Choroid plexus epithelial cell (primary cell): ENCODE data around the gene IGFBP2.
A peak's percentile ranks its signal among the peaks of the same experiment; 100 is the strongest.

ENCODE experiments used
- DNase-seq: peaks from one replicate; pipeline ENCODE4 v3.0.0-alpha.2; 2010; ENCODE audit warnings: low read depth
- H3K4me3 ChIP-seq: 2 replicates; pipeline ENCODE4 v1.5.1; 2011; ENCODE audit warnings: low read depth, mild to moderate bottlenecking, control low read depth, low read length, moderate library complexity
- CTCF ChIP-seq: conservative IDR thresholded peaks from 2 replicates; pipeline ENCODE4 v1.5.1; 2011; ENCODE audit warnings: low read depth, mild to moderate bottlenecking, control low read depth, inconsistent platforms, low read length, moderate library complexity

The IGFBP2 gene

GRCh38 chr2:216694082-216694825 is 61.0 kb downstream of the IGFBP2 start:
- peak; percentile 50 for DNase-seq
- no peak for TF ChIP-seq CTCF
- H3K4me3 ChIP-seq: peak overlapping the region; percentile 73

- DNase-seq: no peak
- no peak for TF ChIP-seq CTCF
- H3K4me3 ChIP-seq: peak overlapping the region; percentile 73
Observed at GRCh38 chr2:216694826-216695217, 61.6 kb downstream of the IGFBP2 start.

GRCh38 chr2:216695401-216695821 is 62.2 kb downstream of the IGFBP2 start, which contains the start of gene IGFBP5:
Gene IGFBP5 (minus strand): TSS chr2:216695549. CDS start chr2:216694775, 774 bp downstream.
- TF ChIP-seq CTCF: peak; percentile 46
- H3K4me3 ChIP-seq: peak within 1 kb of the TSS; percentile 73
- DNase-seq: peak; percentile 94

GRCh38 chr2:216696321-216696720 is 63.1 kb downstream of the IGFBP2 start:
- DNase-seq: no peak
- no peak overlapping the region for H3K4me3 ChIP-seq

GRCh38 chr2:216696751-216697560 is 63.7 kb downstream of the IGFBP2 start:
- TF ChIP-seq CTCF: peak; percentile 76
- DNase-seq: peak; percentile 72
- H3K4me3 ChIP-seq: no peak overlapping the region

More at GRCh38 chr2:216696321-216696720, 63.1 kb downstream of the IGFBP2 start:
- no peak for TF ChIP-seq CTCF

- H3K4me3 ChIP-seq: no peak overlapping the region
- no peak for TF ChIP-seq CTCF
- DNase-seq: no peak
Observed at GRCh38 chr2:216698293-216698692, 65.1 kb downstream of the IGFBP2 start.
